ENCODE measurements around the gene CADPS2. TPM values are rescaled to one million over a fixed set of nuclear protein-coding genes. Genes with fewer than 3 reads are reported as not detected.
A peak's percentile ranks its signal among the peaks of the same experiment; 100 is the strongest.

CADPS2 gene
- total and polyA plus RNA-seq, 12 donors, result 14.6 to 103 (median 39.4) TPM

DNA sequence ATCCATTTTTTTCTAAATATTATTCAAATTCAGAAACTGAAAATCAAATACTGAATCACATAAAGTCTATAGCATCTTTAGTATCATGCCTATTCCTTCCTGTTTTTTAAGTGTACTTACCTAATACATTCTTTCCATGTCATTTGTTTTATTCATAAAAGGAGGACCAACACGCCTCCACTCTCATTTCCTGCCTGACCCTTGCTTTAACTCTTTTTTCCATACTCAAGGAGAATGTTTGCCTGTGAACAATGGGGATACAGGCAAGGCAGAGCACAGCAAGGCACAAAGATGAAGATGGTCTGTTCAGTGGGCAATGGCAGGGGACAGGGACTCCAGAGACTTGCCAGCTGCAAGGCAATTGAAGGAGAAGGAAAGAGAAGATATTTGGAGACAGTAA lies 460.5 kb downstream of the CADPS2 start:
- Histone ChIP-seq H3K9me3 (replicated peaks in 1 of 3) (no peaks in the 10 kb centered on the region), H3K4me3 (no peak overlapping the region), H3K27ac (no peak overlapping the region), H3K27me3 (no peaks in the 10 kb centered on the region), H3K36me3 (replicated peaks in 1 of 2) (no peaks in the 10 kb centered on the region), H3K4me1 (replicated peaks in 1 of 2) (peaks cover 0 to 3% of the 10 kb centered on the region in 2 donors)
- DNase-seq, result no peak
- WGBS, 4 donors, result 74 to 94% (median 86%) methylated on average over 1 of the region's 1 CpG
- intact Hi-C loops (cut with DNase I), result no loop called here
- TF ChIP-seq, protein P1, sequence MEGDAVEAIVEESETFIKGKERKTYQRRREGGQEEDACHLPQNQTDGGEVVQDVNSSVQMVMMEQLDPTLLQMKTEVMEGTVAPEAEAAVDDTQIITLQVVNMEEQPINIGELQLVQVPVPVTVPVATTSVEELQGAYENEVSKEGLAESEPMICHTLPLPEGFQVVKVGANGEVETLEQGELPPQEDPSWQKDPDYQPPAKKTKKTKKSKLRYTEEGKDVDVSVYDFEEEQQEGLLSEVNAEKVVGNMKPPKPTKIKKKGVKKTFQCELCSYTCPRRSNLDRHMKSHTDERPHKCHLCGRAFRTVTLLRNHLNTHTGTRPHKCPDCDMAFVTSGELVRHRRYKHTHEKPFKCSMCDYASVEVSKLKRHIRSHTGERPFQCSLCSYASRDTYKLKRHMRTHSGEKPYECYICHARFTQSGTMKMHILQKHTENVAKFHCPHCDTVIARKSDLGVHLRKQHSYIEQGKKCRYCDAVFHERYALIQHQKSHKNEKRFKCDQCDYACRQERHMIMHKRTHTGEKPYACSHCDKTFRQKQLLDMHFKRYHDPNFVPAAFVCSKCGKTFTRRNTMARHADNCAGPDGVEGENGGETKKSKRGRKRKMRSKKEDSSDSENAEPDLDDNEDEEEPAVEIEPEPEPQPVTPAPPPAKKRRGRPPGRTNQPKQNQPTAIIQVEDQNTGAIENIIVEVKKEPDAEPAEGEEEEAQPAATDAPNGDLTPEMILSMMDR (IDR thresholded peaks at IDR 0.05), result no peak
- TF ChIP-seq POLR2A (IDR thresholded peaks at IDR 0.05), result no peak

DNA sequence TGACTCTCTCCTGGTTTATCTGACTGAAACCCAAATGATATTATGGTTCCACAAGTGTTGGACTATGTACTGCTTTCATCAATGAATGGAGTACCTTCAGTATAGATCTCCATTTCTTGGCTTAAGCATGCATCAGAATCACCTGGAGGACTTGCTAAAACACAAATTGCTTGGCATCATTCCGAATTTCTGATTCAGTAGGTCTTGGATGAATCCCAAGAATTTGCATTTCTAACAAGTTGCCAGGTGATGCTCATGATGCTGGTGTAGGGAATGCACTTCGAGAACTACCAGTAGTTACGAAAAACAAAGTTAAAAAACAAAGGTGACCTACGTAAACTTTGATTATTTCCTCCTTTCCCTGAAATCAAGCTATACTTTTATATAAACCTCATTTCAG lies 462.7 kb downstream of the CADPS2 start:
- Histone ChIP-seq H3K4me3 (no peak overlapping the region), H3K9me3 (replicated peaks in 1 of 3) (no peaks in the 10 kb centered on the region)

DNA sequence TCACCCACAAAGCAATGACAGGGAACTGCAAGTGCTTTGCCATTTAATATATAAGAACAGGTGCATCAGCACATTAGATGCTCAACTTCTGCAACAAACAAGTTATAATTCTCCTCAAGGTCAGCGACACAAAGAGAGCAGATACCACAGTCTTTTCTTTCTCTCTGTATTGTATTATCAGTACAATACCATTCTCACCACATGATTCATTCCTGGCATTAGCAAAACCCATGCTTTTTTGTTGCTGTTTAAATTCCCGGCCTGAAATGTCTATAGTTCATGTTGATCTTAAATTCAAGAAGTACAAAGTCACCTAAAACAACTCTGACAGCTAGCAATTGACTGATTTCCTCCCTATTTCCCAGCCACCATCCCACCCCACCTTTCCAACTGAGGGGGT lies 469.9 kb downstream of the CADPS2 start:
- WGBS, 4 donors, result 37 to 51% (median 39%) methylated on average over 2 of the region's 2 CpGs
- Histone ChIP-seq H3K4me1 (replicated peaks in 1 of 2) (no peaks in the 10 kb centered on the region), H3K9me3 (replicated peaks in 1 of 3) (no peaks in the 10 kb centered on the region), H3K4me3 (no peak overlapping the region), H3K27me3 (no peaks in the 10 kb centered on the region), H3K27ac (peak overlapping the region in 1 of 5 donors; percentile 33), H3K36me3 (replicated peaks in 1 of 2) (no peaks in the 10 kb centered on the region)
- TF ChIP-seq, protein P1 (IDR thresholded peaks at IDR 0.05), result no peak
- no peak for TF ChIP-seq POLR2A (IDR thresholded peaks at IDR 0.05)
- no peak for DNase-seq
- intact Hi-C loops (cut with DNase I), result no loop called here

More for the DNA sequence above, 462.7 kb downstream of the CADPS2 start:
- H3K4me1 ChIP-seq (replicated peaks in 1 of 2), result no peaks in the 10 kb centered on the region
- intact Hi-C loops (cut with DNase I), result no loop called here
- H3K27ac ChIP-seq, result no peak overlapping the region
- TF ChIP-seq, protein P1 (IDR thresholded peaks at IDR 0.05), result no peak
- TF ChIP-seq POLR2A (IDR thresholded peaks at IDR 0.05), result no peak
- no peak for DNase-seq
- no peaks in the 10 kb centered on the region for H3K36me3 ChIP-seq (replicated peaks in 1 of 2)
- 88 to 94% (median 94%) methylated on average over 4 of the region's 4 CpGs for WGBS, 4 donors
- no peaks in the 10 kb centered on the region for H3K27me3 ChIP-seq

DNA sequence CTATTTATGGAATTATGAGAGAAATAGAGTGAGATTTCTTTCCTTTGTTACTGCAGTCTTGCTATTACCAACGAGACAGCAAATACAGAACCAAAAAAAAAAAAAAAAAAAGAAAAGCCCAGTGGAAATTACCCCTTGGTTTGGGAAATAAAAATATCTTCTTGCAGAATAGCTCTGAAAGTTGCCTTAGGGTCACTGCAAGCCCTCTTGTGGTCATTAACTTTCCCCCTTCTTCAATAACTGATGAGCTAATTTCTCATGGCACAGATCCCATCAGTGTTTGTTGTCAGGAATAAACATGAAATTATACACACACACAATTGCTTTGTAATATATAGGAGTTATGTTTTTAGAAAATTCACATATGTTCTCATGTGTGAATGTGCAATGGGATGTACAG lies 470.8 kb downstream of the CADPS2 start:
- Histone ChIP-seq H3K4me1 (replicated peaks in 1 of 2) (no peaks in the 10 kb centered on the region), H3K27ac (no peak overlapping the region), H3K4me3 (no peak overlapping the region), H3K9me3 (replicated peaks in 1 of 3) (no peaks in the 10 kb centered on the region), H3K27me3 (no peaks in the 10 kb centered on the region), H3K36me3 (replicated peaks in 1 of 2) (no peaks in the 10 kb centered on the region)
- 69 to 88% (median 77%) methylated on average over 1 of the region's 1 CpG for WGBS, 4 donors
- TF ChIP-seq, protein P1 (IDR thresholded peaks at IDR 0.05), result no peak
- no peak for TF ChIP-seq POLR2A (IDR thresholded peaks at IDR 0.05)
- intact Hi-C loops (cut with DNase I), result no loop called here
- no peak for DNase-seq
